Smooth muscle cell of bladder (primary cell): ENCODE results near the gene BARX1. TPM values are rescaled to one million over a fixed set of nuclear protein-coding genes. Genes with fewer than 3 reads are reported as not detected.

Experiments used
- total RNA-seq: library from RNA; depleted of rRNA; stranded (reverse); fragments of >200 nt; gene quantifications from 2 replicates; pipeline ENCODE4 v1.2.3, GENCODE V29; 2014

Gene BARX1, protein sequence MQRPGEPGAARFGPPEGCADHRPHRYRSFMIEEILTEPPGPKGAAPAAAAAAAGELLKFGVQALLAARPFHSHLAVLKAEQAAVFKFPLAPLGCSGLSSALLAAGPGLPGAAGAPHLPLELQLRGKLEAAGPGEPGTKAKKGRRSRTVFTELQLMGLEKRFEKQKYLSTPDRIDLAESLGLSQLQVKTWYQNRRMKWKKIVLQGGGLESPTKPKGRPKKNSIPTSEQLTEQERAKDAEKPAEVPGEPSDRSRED
- not detected in 2 replicates for total RNA-seq

DNA sequence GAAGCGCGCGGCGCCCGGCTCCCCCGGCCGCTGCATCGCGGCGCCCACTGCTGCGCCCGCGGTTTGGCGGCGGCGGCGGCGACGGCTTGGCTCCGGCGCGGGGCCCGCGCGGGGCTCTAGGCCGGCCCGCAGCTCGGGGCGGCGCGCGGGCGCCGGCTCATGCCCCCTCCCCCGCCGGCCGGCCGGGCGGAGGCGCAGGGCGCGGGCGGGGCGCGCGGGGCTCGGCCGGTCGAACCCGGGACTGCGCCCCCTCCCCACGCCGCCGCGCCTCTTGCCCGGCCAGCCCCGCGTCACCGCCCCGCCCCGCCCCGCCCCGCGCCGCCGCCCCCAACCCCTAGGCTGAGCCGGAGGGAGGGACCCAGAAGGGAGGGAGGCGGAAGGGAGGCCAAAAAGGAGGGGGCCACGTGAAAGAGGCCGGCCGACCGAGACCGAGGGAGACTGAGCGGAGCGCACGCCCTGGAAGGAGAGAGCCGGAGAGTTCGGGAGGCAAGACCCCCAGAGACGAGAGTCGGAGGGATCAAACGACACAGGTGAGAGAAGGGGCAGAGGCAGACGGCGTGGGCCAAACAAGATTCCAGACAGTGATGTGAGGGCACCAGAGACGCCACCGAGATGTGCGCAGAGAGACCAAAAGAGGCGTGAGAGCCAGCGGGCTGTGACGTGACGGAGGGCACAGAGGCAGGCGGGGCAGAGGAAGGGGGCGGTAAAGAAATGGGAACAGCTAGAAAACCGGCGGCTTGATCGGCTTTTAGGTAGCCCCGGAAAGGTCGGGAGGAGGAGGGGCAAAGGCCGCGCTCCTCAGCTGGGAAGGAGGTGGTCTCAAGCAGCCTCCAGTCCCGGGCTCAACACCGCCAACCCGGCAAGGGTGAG, at the start of gene BARX1:
Gene BARX1, minus strand, starts transcription at position 245 of the 870 bp plus-strand sequence. Its CDS starts 209 bp downstream, at position 36.

Other genes with a start within 250 kb of the BARX1 start
- gene PTPDC1, start 129.1 kb upstream of the BARX1 start, total RNA-seq, result 5.1 and 5.8 TPM in 2 replicates